GM12891 (cell line): ENCODE data around the gene TMTC2.

Source experiments
- POLR2A ChIP-seq: IDR thresholded peaks from 2 replicates; pipeline ENCODE4 v1.6.1; 2011; ENCODE audit warnings: low read depth, low read length, control low read depth
- POLR2AphosphoS5 ChIP-seq: IDR thresholded peaks from 2 replicates; pipeline ENCODE4 v1.6.1; 2011; ENCODE audit warnings: low read depth, low read length, control low read depth
- SPI1 ChIP-seq: IDR thresholded peaks from 2 replicates; pipeline ENCODE4 v1.6.1; 2011; ENCODE audit warnings: low read depth, low read length, control low read depth
- TAF1 ChIP-seq: IDR thresholded peaks from 2 replicates; pipeline ENCODE4 v1.6.1; 2011; ENCODE audit warnings: low read depth, low read length, control low read depth

DNA sequence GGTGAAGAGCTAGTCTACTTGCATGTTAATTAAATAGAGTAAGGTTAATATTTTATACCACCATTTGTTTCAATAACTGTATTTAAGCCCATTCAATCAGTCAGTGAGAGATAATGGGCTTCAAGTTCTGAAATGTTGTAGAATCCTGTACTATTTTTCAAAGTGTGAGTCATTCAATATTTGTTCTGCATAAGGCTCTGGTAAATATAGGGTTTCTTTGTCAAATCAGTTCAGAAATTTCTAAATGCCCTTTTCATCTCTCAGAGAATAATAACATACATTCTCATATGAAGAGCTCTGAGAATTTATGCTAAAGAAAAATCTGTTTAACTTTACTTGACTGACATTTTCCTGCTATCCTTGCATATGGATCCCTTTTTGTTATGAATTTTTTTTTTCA, 493.3 kb downstream of the TMTC2 start:
- no peak for TF ChIP-seq POLR2AphosphoS5
- TF ChIP-seq POLR2A = no peak
- no peak for TF ChIP-seq SPI1
- TF ChIP-seq TAF1 = no peak
